DMS114 treated with DMSO at 0.1 percent for 48 hours (cell line): ENCODE measurements around the gene RNF111.
"Not testable (repeated sequence)": the region's sequence is repeated elsewhere in the genome, so short reads cannot be mapped to it uniquely, and the experiment has no call there.

Experiments used
- DNase-seq: peaks from one replicate; lab custom pipeline; 2025; ENCODE audit not compliant: unreplicated experiment; lab: John Stamatoyannopoulos, UW

The RNF111 gene

GRCh38 chr15:58999694-59000093 lies 12.2 kb downstream of the RNF111 start:
- no peak for DNase-seq

DNA sequence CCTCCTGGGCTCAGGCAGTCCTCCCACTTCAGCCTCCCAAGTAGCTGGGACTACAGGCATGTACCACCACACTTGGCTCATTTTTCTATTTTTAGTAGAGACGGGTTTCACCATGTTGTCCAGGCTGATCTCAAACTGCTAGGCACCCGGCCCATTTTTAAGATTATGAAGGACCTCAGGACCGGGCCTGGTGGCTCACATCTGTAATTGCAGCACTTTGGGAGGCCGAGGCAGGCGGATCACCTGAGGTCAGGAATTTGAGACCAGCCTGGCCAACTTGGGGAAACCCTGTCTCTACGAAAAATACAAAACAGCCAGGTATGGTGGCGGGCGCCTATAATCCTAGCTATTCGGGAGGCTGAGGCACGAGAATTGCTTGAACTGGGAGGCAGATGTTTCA lies 12.8 kb downstream of the RNF111 start:
- DNase-seq = not testable (repeated sequence)

GRCh38 chr15:59001946-59002345 lies 14.5 kb downstream of the RNF111 start:
- no peak for DNase-seq

GRCh38 chr15:59002418-59002859 lies 15.0 kb downstream of the RNF111 start:
- DNase-seq = no peak

- DNase-seq = no peak
Measured at GRCh38 chr15:59005579-59005978, 18.1 kb downstream of the RNF111 start.

- no peak for DNase-seq
Measured at GRCh38 chr15:59008086-59008485, 20.6 kb downstream of the RNF111 start.

GRCh38 chr15:59011262-59011952 lies 23.9 kb downstream of the RNF111 start:
- DNase-seq = no peak

DNA sequence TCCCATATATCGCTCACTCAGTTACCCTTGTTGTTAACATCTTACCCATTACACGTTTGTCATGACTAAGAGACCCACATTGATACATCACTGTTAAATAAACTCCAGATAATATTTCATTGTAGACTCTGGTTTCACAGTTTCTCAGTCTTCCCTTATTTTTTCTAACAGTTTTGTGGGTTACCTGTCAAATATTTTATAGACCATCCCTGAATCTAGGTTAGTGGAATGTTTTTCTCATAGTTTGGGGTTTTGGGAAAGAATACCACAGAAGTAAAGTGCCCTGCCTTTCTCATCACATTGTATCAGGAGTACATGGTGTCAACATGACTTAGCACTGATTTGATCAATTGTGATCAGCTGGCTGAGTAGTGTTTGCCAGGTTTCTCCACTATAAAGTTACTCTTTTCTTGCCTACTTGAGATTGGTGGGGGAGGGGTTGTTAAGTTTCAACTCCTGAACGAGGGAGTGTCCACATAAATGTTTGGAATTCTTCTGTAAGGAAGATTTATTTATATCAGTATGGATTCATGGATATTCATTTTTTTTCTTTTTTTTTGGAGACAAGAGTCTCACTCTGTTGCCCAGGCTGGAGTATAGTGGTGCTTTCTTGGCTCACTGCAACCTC lies 25.9 kb downstream of the RNF111 start:
- DNase-seq = no peak

DNA sequence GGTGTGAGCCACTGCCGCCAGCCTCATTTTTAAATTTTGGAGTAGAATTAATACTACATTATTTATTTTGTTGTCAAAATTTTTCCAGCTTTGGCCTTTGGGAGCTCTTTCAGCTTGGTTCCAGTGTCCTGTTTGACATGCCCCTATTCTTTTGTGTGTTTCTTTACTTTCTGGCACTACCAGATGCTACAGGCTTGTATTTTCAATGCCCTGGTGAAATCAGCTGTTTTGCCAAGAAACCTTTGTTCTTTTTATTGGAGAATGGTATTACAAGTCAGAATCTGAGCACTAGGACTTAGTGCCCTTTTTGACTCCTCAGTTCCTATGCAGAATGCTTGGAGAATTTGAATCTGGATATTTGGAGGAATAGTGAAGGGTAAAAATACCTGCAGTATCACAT lies 26.6 kb downstream of the RNF111 start:
- DNase-seq = no peak

DNA sequence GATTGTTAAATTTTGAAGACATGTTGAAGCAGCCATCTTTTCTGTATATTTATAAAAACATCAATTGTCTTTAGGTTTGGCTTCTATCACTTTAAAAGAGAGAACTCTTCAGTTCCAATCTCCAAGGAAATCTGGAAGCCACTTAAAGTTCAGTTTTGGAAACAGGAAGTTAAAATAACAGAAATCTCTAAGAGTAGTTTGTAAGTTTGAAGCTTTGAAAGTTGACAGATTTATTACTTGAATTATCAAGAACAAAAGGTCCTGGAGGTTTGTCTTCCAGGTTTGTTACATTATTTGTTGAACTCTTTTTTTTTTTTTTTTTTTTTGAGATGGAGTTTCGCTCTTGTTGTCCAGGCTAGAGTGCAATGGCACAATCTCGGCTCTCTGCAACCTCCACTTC lies 30.0 kb downstream of the RNF111 start:
- no peak for DNase-seq

DNA sequence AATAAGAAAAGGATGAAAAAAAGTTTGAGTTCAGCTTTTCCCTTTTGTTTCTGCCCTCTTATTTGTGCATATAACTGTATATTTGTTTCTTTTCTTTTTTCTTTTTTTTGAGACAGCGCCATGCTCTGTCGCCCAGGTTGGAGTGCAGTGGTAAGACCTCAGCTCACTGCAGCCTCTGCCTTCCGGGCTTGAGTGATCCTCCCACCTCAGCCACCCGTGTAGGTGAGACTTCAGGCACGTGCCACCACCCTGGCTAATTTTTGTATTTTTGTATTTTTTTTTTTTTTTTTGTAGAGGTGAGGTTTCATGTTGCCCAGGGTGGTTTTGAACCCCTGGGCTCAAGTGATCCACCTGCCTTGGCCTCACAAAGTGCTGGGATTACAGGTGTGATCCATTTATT lies 31.4 kb downstream of the RNF111 start:
- no peak for DNase-seq

- DNase-seq = no peak
Measured at GRCh38 chr15:59020322-59020721, 32.9 kb downstream of the RNF111 start.

DNA sequence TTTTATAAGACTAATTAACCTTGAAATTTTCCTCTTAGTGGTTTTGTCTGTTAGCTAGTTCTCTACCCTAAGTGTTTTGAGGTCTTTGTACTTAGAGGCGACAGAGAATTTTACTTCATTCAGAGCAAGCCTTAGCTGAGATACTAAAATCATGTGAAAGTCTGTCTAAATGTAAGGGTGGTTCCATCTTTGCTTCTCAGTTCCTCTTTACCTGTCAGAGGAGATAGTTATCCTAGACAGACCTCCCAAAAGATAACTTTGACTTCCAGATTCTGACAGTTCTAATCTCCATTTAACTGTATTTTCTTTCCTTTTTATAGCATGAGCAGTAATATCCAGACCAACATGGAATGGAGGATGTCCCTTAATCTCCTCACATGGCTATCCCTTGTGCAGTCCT lies 34.7 kb downstream of the RNF111 start:
- no peak for DNase-seq

- no peak for DNase-seq
Measured at GRCh38 chr15:59026207-59026606, 38.7 kb downstream of the RNF111 start.

- no peak for DNase-seq
Measured at GRCh38 chr15:59028387-59028955, 41.0 kb downstream of the RNF111 start.

- DNase-seq = no peak
Measured at GRCh38 chr15:59029554-59029953, 42.1 kb downstream of the RNF111 start.

DNA sequence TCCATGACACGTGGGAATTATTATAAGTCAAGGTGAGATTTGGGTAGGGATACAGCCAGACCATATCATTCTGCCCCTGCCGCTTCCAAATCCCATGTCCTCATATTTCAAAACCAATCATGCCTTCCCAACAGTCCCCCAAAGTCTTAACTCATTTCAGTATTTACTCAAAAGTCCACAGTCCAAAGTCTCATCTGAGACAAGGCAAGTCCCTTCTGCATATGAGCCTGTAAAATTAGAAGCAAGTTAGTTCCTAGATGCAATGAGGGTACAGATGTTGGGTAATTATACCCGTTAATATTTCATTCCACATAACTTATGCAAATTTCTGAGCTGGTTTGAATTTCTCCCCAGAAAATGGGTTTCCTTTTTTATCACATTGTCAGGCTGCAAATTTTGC lies 47.7 kb downstream of the RNF111 start:
- DNase-seq = no peak

DNA sequence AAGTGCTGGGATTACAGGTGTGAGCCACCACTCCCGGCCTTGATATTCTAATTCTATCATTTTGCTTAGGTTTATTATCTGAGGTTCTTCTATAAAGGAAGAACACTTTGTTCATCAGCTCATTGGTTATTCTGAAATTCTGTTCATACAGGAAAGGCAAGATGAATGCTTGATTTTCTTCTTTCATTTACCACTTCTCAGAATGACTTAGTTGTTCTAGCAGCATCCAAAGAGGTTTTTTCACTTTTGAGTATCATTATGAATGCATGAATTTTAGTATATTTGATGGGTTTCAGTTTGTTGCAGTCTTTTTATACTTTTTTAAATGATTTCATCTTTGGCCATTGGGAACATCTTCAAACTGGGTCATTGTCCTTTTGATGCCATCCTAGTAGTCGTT lies 51.8 kb downstream of the RNF111 start:
- DNase-seq = no peak

GRCh38 chr15:59042041-59042440 lies 54.6 kb downstream of the RNF111 start:
- DNase-seq = no peak

DNA sequence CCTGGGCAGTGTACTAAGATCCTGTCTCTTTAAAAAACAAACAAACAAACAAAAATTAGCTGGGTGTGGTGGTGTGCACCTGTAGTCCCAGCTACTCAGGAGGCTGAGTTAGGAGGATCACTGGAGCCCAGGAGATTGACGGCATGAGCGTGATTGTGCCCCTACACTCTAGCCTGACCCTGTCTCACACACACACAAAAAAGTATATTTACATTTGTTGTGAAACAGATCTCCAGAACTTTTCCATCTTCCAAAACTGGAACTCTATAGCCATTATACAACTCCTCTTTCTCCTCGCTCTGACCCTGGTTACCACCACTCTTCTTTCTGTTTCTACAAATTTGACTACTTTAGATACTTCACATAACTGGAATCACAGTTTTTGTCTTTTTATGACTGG lies 61.4 kb downstream of the RNF111 start:
- no peak for DNase-seq

GRCh38 chr15:59051873-59052861 lies 64.7 kb downstream of the RNF111 start:
- DNase-seq = no peak
